Measurements from ENCODE around the gene IGFBP4. TPM values are rescaled to one million over a fixed set of nuclear protein-coding genes. Genes with fewer than 3 reads are reported as not detected.

IGFBP4 gene
- total and polyA plus RNA-seq, 2 of the 13 experiments (the other 11 are each of a cell fraction or from before 2014, with no cell fraction given) = 4.1 to 49.0 TPM

DNA sequence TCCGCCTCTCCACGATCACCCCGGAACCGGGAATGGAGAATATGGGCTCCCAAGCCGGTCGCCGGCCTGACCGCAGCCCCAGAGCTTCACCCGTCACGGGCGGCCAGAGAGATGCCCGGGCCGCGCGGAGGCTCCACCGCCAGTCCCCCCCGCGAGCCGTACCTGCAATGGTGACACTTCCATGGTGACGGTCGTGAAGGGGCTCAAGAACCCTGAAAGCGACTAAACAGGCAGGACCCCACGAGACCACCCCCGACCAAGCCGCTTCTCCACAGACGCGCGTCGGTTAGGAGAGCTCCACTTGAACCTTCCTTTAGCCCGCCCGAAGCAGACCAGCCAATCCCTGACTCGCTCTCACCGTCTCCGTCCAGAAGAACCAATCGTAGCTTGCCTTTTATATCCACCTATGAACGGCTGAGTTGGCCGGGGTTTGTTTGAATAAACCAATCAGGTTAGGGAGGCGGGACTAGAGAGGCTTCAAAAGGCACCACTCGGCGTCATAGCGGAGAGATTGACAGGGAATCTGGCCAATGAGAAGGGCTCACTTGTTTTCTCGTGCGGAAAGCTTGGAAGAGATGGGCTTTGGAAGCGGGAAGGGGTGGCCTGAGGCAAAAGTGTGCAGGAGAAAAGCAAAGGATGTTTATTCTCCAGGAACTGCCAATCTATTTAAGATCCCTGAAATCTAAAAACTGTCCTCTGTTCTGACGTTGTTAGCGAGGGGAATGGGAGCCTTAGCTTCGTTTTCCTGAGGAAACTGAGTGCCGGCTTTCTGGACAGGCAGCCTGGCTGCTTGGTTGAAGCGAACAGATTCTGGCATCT lies 25.4 kb upstream of the IGFBP4 start, which contains the start of gene TOP2A (continued):
- TF ChIP-seq ZFAT (CRISPR knock-in tag; conservative IDR thresholded peaks at IDR 0.05) (no peak), NBN (conservative IDR thresholded peaks at IDR 0.05) (no peak), REXO4 (CRISPR knock-in tag; IDR thresholded peaks at IDR 0.05; ENCODE audit: borderline replicate concordance) (peak; percentile 89; the same call in 1 of the 2 replicates), HOXA5 (CRISPR knock-in tag; IDR thresholded peaks at IDR 0.05) (0 out of 2 replicates have a peak, but pooled peaks have one; percentile 10), ZNF75D (CRISPR knock-in tag; IDR thresholded peaks at IDR 0.05; ENCODE audit: borderline replicate concordance) (no peak), SPEN (CRISPR knock-in tag; IDR thresholded peaks at IDR 0.05; ENCODE audit: low read depth) (peak; percentile 52; the same call in 1 of the 2 replicates), HMG20A (CRISPR knock-in tag; IDR thresholded peaks at IDR 0.05; ENCODE audit: borderline replicate concordance) (no peak), POLR2G (IDR thresholded peaks at IDR 0.05; ENCODE audit: low read depth, low read length) (peak; percentile 93), ZNF510 (CRISPR knock-in tag; IDR thresholded peaks at IDR 0.05; ENCODE audit: low read depth) (0 out of 2 replicates have a peak, but pooled peaks have one; percentile 54), REPIN1 (CRISPR knock-in tag; IDR thresholded peaks at IDR 0.05; ENCODE audit: borderline replicate concordance, low read depth) (peak; percentile 92), ZNF256 (CRISPR knock-in tag; conservative IDR thresholded peaks at IDR 0.05) (peak; percentile 65; the same call in 1 of the 2 replicates), KDM5A (IDR thresholded peaks at IDR 0.05; ENCODE audit: borderline replicate concordance, low read length) (peak; percentile 88; the same call in 1 of the 2 replicates)
- TF ChIP-seq, protein P1, sequence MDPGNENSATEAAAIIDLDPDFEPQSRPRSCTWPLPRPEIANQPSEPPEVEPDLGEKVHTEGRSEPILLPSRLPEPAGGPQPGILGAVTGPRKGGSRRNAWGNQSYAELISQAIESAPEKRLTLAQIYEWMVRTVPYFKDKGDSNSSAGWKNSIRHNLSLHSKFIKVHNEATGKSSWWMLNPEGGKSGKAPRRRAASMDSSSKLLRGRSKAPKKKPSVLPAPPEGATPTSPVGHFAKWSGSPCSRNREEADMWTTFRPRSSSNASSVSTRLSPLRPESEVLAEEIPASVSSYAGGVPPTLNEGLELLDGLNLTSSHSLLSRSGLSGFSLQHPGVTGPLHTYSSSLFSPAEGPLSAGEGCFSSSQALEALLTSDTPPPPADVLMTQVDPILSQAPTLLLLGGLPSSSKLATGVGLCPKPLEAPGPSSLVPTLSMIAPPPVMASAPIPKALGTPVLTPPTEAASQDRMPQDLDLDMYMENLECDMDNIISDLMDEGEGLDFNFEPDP (CRISPR knock-in tag; conservative IDR thresholded peaks at IDR 0.05) = peak; percentile 4; the same call in 1 of the 2 replicates
- TF ChIP-seq, protein P2, sequence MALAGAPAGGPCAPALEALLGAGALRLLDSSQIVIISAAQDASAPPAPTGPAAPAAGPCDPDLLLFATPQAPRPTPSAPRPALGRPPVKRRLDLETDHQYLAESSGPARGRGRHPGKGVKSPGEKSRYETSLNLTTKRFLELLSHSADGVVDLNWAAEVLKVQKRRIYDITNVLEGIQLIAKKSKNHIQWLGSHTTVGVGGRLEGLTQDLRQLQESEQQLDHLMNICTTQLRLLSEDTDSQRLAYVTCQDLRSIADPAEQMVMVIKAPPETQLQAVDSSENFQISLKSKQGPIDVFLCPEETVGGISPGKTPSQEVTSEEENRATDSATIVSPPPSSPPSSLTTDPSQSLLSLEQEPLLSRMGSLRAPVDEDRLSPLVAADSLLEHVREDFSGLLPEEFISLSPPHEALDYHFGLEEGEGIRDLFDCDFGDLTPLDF (CRISPR knock-in tag; IDR thresholded peaks at IDR 0.05) = peak; percentile 97
- TF ChIP-seq, protein P3, sequence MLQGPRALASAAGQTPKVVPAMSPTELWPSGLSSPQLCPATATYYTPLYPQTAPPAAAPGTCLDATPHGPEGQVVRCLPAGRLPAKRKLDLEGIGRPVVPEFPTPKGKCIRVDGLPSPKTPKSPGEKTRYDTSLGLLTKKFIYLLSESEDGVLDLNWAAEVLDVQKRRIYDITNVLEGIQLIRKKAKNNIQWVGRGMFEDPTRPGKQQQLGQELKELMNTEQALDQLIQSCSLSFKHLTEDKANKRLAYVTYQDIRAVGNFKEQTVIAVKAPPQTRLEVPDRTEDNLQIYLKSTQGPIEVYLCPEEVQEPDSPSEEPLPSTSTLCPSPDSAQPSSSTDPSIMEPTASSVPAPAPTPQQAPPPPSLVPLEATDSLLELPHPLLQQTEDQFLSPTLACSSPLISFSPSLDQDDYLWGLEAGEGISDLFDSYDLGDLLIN (CRISPR knock-in tag; IDR thresholded peaks at IDR 0.05; ENCODE audit: borderline replicate concordance) = peak; percentile 92; the same call in 1 of the 2 replicates
- TF ChIP-seq, protein P4, sequence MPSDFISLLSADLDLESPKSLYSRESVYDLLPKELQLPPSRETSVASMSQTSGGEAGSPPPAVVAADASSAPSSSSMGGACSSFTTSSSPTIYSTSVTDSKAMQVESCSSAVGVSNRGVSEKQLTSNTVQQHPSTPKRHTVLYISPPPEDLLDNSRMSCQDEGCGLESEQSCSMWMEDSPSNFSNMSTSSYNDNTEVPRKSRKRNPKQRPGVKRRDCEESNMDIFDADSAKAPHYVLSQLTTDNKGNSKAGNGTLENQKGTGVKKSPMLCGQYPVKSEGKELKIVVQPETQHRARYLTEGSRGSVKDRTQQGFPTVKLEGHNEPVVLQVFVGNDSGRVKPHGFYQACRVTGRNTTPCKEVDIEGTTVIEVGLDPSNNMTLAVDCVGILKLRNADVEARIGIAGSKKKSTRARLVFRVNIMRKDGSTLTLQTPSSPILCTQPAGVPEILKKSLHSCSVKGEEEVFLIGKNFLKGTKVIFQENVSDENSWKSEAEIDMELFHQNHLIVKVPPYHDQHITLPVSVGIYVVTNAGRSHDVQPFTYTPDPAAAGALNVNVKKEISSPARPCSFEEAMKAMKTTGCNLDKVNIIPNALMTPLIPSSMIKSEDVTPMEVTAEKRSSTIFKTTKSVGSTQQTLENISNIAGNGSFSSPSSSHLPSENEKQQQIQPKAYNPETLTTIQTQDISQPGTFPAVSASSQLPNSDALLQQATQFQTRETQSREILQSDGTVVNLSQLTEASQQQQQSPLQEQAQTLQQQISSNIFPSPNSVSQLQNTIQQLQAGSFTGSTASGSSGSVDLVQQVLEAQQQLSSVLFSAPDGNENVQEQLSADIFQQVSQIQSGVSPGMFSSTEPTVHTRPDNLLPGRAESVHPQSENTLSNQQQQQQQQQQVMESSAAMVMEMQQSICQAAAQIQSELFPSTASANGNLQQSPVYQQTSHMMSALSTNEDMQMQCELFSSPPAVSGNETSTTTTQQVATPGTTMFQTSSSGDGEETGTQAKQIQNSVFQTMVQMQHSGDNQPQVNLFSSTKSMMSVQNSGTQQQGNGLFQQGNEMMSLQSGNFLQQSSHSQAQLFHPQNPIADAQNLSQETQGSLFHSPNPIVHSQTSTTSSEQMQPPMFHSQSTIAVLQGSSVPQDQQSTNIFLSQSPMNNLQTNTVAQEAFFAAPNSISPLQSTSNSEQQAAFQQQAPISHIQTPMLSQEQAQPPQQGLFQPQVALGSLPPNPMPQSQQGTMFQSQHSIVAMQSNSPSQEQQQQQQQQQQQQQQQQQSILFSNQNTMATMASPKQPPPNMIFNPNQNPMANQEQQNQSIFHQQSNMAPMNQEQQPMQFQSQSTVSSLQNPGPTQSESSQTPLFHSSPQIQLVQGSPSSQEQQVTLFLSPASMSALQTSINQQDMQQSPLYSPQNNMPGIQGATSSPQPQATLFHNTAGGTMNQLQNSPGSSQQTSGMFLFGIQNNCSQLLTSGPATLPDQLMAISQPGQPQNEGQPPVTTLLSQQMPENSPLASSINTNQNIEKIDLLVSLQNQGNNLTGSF (CRISPR knock-in tag; IDR thresholded peaks at IDR 0.05) = peak; percentile 74
- TF ChIP-seq, protein P5, sequence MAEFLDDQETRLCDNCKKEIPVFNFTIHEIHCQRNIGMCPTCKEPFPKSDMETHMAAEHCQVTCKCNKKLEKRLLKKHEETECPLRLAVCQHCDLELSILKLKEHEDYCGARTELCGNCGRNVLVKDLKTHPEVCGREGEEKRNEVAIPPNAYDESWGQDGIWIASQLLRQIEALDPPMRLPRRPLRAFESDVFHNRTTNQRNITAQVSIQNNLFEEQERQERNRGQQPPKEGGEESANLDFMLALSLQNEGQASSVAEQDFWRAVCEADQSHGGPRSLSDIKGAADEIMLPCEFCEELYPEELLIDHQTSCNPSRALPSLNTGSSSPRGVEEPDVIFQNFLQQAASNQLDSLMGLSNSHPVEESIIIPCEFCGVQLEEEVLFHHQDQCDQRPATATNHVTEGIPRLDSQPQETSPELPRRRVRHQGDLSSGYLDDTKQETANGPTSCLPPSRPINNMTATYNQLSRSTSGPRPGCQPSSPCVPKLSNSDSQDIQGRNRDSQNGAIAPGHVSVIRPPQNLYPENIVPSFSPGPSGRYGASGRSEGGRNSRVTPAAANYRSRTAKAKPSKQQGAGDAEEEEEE (CRISPR knock-in tag; IDR thresholded peaks at IDR 0.05; ENCODE audit: borderline replicate concordance) = no peak

All from HepG2 (cell line).